Neutrophil (primary cell): ENCODE results near the gene LRIG2.

ENCODE experiments used
- H3K27ac ChIP-seq: fragments of 200-600 bp; sonication (generic); 2 replicates; pipeline ENCODE4 v1.5.1; 2016; ENCODE audit warnings: mild to moderate bottlenecking, moderate library complexity
- H3K27me3 ChIP-seq: fragments of 200-600 bp; sonication (generic); 2 replicates; pipeline ENCODE4 v1.6.0; 2016; ENCODE audit warnings: mild to moderate bottlenecking
- H3K36me3 ChIP-seq: fragments of 200-600 bp; sonication (generic); 2 replicates; pipeline ENCODE4 v1.5.1; 2017
- H3K4me1 ChIP-seq, 2 experiments: fragments of 200-600 bp in 1 of 2; sonication (generic) in 1 of 2; 1 replicate in 1 of 2; 2 replicates in 1 of 2; pipeline versions ENCODE4 v1.5.1 to v1.6.1; 2013 to 2016; ENCODE audit warnings: low read depth in 1 of 2, low read length in 1 of 2, mild to moderate bottlenecking in 1 of 2, moderate library complexity in 1 of 2; ENCODE audit not compliant: control insufficient read depth in 1 of 2, insufficient read depth in 1 of 2
- H3K4me3 ChIP-seq, 2 experiments: fragments of 200-600 bp in 1 of 2; sonication (generic) in 1 of 2; 1 replicate in 1 of 2; 2 replicates in 1 of 2; pipeline ENCODE4 v1.5.1; 2013 to 2016; ENCODE audit warnings: low read depth in 1 of 2, low read length in 1 of 2, mild to moderate bottlenecking in 1 of 2, moderate library complexity in 1 of 2
- H3K9me3 ChIP-seq: fragments of 200-600 bp; sonication (generic); 2 replicates; pipeline ENCODE4 v1.5.1; 2016
- CTCF ChIP-seq: fragments of 200-600 bp; sonication (generic); IDR thresholded peaks from 2 replicates; pipeline ENCODE4 v1.5.1; 2016; ENCODE audit warnings: antibody characterized with exemption

Gene LRIG2

GRCh38 chr1:113086541-113086940 is 13.5 kb downstream of the LRIG2 start:
- Histone ChIP-seq H3K4me1 (no peaks in the 10 kb centered on the region), H3K27me3 (no peaks in the 10 kb centered on the region), H3K27ac (no peak overlapping the region), H3K4me3 (no peak overlapping the region), H3K36me3 (peaks cover 5% of the 10 kb centered on the region), H3K9me3 (no peaks in the 10 kb centered on the region)
- TF ChIP-seq CTCF: no peak

GRCh38 chr1:113088972-113089371 is 16.0 kb downstream of the LRIG2 start:
- no peaks in the 10 kb centered on the region for H3K9me3 ChIP-seq
- no peak overlapping the region for H3K27ac ChIP-seq
- H3K36me3 ChIP-seq: peaks cover 12% of the 10 kb centered on the region
- no peaks in the 10 kb centered on the region for H3K4me1 ChIP-seq
- no peak for TF ChIP-seq CTCF
- no peak overlapping the region for H3K4me3 ChIP-seq
- H3K27me3 ChIP-seq: no peaks in the 10 kb centered on the region

GRCh38 chr1:113090051-113090450 is 17.1 kb downstream of the LRIG2 start:
- H3K27me3 ChIP-seq: no peaks in the 10 kb centered on the region
- H3K9me3 ChIP-seq: no peaks in the 10 kb centered on the region
- H3K36me3 ChIP-seq: peaks cover 21% of the 10 kb centered on the region
- no peak overlapping the region for H3K4me3 ChIP-seq
- H3K27ac ChIP-seq: no peak overlapping the region
- TF ChIP-seq CTCF: no peak
- no peaks in the 10 kb centered on the region for H3K4me1 ChIP-seq

GRCh38 chr1:113091988-113092594 is 19.1 kb downstream of the LRIG2 start:
- peaks cover 34% of the 10 kb centered on the region for H3K36me3 ChIP-seq
- H3K4me3 ChIP-seq: no peak overlapping the region
- H3K27ac ChIP-seq: no peak overlapping the region
- H3K27me3 ChIP-seq: no peaks in the 10 kb centered on the region
- no peaks in the 10 kb centered on the region for H3K9me3 ChIP-seq
- TF ChIP-seq CTCF: no peak
- H3K4me1 ChIP-seq: no peaks in the 10 kb centered on the region

GRCh38 chr1:113094506-113094905 is 21.5 kb downstream of the LRIG2 start:
- Histone ChIP-seq H3K4me1 (no peaks in the 10 kb centered on the region), H3K27me3 (no peaks in the 10 kb centered on the region), H3K27ac (no peak overlapping the region), H3K4me3 (no peak overlapping the region), H3K9me3 (no peaks in the 10 kb centered on the region), H3K36me3 (peaks cover 58% of the 10 kb centered on the region)
- TF ChIP-seq CTCF: no peak
